ENCODE measurements around the gene SHISA5.

DNA sequence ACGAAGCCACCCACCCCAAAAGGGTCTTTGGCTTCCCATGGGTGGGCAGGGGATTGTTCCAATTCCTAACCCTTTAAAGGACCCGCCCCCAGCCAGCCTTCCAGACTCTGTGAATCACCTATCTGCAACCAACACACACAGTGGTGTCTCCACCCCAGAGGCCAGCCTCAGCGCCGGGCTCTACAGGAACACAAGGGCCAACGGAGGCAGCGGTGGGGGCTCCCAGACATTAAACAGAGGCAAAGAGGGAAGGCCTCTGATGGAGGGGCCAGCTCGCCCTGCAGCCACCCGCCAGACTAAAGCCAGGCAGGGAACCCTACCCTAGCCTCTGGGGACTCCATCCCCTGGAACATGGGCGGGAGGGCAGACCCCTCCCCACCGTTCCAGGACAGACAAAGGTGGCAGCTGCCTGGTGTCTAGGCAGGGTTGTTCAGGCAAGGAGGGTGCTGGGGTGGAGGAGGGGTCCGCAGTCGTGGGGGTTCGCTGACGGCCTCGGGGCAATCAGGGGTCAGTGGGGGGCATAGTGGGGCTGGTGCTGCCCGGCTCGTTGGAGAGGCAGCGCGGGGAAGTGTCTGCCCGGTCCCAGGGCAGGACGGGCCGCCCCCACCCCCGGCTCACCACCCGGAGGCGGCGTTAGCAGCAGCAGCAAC is 448 bp downstream of the SHISA5 start:
- TF ChIP-seq POLR2A (IDR thresholded peaks at IDR 0.05) (no peak), EP300 (IDR thresholded peaks at IDR 0.05) (no peak)
- TF ChIP-seq, protein P1, sequence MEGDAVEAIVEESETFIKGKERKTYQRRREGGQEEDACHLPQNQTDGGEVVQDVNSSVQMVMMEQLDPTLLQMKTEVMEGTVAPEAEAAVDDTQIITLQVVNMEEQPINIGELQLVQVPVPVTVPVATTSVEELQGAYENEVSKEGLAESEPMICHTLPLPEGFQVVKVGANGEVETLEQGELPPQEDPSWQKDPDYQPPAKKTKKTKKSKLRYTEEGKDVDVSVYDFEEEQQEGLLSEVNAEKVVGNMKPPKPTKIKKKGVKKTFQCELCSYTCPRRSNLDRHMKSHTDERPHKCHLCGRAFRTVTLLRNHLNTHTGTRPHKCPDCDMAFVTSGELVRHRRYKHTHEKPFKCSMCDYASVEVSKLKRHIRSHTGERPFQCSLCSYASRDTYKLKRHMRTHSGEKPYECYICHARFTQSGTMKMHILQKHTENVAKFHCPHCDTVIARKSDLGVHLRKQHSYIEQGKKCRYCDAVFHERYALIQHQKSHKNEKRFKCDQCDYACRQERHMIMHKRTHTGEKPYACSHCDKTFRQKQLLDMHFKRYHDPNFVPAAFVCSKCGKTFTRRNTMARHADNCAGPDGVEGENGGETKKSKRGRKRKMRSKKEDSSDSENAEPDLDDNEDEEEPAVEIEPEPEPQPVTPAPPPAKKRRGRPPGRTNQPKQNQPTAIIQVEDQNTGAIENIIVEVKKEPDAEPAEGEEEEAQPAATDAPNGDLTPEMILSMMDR (IDR thresholded peaks at IDR 0.05): no peak

All from tibial nerve (tissue), 4 donors.